ENCODE data around the gene RBM6.
A peak's percentile ranks its signal among the peaks of the same experiment; 100 is the strongest.
"Not testable (repeated sequence)": the region's sequence is repeated elsewhere in the genome, so short reads cannot be mapped to it uniquely, and the experiment has no call there.

RBM6 gene

DNA sequence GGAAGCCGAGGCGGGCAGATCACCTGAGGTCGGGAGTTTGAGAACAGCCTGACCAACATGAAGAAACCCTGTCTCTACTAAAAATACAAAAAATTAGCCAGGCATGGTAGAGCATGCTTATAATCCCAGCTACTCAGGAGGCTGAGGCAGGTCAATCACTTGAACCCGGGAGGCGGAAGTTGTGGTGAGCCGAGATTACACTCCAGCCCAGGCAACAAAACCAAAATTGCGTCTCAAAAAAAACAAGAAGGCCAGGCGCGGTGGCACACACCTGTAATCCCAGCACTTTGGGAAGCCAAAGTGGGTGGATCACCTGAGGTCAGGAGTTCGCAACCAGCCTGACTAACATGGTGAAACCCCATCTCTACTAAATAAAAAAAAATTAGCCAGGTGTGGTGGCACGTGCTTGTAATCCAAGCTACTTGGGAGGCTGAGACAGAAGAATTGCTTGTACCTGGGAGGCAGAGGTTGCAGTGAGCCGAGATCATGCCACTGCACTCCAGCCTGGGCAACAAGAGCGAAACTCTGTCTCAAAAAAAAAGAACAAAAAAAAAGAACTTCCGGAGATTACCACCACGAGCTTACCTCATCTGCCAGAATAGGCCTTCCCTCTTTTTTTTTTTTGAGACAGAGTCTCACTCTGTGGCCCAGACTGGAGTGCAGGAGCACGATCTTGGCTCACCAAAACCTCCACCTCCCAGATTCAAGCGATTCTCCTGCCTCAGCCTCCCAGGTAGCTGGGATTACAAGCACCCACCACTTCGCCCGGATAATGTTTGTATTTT lies 22.0 kb upstream of the RBM6 start:
- not testable (repeated sequence) for DNase-seq (ENCODE audit: low read depth in 2 of 2)

DNA sequence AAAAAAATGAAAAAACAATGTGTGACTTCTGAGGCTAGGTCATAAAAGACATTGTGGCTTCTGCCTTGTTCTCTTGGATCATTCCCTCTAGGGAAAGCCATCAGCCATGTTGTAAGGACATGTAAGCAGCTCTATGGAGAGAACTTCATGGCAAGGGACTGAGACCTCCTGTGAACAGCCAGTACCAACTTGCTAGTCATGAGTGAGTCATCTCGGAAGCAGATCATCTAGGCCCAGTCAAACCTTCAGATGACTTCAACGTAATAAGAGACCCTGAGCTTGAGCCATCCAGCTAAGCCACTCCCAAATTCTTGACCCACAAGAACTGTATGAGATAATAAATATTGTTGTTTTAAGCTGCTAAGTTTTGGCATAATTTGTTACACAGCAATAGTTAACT lies 15.3 kb upstream of the RBM6 start:
- DNase-seq (ENCODE audit: low read depth in 2 of 2) = no peak

DNA sequence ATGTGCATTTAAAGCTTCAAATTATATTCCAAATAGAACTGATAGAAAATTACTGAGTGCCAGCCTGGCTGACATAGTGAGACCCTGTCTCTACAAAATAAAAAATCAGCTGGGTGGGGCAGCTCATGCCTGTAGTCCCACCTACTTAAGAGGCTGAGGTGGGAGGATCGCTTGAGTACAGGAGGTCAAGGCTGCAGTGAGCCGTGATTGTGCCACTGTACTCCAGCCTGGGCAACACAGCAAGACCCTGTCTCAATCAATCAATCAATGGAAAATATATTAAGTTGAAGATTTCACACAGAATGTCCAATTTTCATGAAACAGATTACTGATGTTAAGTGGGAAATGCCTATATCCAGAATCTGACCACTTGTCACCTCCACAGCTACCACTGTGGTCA lies 14.5 kb upstream of the RBM6 start:
- no peak for DNase-seq (ENCODE audit: low read depth in 2 of 2)

DNA sequence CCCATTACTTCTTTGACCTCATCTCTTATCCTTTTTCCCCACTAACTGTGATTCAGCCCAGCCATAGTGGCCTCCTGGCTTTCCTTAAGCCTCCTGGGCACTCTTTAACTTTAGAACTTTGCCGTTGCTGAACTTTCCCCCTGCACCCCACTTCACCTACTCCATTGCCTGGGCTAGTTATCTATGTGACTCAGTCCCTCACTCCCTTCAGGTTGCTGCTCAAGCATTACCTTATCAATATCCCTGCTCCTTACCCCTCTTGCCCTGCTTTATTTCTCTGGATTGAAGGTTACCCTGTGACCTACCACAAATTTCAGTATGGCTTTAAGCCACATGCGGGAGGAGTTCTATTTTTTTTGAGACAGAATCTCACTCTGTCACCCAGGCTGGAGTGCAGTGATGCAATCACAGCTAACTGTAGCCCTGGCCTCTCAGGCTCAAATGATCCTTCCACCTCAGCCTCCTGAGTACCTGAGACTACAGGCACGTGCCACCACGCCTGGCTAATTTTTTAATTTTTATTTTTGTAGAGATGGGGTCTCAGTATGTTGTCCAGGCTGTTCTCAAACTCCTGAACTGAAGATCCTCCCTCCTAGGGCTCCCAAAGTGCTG lies 13.7 kb upstream of the RBM6 start:
- DNase-seq (ENCODE audit: low read depth in 2 of 2) = no peak

DNA sequence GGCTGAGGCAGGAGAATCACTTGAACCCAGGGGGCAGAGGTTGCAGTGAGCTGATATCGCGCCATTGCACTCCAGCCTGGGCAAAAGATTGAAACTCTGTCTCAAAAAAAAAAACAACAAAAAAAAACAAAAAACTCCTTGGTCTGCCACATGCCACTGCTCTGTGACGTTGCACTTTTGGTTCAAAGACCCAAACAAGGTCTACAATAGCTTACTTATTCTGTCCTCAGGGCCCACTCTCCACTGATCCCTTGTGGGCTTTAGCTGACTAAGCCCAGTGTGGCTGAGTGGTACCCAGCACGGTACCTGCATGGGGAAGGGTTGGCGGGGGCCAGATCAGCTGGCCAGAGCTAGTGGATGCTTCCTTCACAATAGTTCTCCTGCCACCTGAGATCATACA lies 12.2 kb upstream of the RBM6 start:
- DNase-seq (ENCODE audit: low read depth in 2 of 2) = no peak

DNA sequence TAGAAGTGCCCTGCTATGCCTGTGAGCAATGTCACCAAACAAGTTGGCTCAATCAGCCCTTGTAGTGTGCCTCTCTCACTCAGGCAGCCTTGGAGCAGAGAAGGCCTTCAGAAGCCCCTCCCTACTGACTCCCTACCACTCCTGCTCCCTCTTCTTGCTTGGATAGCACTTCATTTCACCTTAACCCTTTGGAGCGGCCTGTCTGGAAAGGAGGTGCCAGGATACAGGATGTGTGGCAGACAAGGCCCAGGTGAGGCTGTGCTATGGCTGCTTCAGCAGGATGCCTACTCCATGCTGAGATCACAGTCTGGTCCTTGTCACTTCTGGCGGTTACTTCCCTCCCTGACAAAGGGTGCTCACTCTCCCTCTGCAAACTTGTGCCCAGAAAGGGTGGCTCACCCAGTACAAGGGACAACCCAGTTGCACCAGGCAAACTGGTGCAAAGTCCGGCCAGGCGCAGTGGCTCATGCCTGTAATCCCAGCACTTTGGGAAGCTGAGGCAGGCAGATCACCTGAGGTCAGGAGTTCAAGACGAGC lies 11.4 kb upstream of the RBM6 start:
- DNase-seq (ENCODE audit: low read depth in 2 of 2) = no peak

DNA sequence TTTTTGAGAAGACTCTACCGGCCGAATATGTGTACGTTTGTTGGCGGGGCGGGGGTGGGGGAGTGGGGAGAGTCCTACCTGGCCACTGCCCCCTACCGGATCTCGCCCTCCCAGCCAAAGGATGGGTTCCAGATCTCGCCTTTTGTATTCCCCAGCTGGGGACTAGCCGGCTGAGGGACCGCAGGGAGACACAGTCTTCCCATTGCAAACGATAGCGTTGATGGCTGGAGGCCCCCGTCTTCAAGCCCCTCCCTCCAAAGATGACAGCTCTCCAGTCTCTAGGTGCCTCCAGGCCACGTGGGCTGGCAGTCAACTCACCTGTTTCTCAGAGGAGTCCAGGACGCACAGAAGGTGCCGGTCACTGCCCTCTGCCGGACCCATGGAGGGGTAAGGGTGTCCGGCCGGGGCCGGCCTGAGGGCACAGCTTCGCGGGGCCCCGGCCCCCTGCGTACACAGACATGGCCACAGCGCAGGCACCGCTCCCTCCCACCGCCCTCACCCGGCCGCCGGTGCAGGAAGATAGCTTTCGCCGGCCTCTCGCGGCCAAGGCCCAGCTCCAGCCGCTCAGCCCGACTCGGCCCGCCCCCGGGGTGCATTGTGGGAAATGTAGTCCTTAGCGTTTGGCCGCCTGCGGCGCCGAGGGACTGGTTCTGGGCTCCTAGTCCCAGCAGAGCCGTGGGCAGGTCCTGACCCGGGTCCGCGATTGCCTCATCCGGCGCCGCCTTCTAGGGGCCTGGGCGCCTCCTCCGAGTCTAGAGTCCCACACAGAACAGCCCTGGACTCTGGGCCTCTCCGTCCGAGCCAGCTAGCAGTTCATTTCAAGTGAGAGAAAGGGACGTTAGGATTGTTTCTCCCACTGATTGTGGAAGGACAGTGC lies 10.4 kb upstream of the RBM6 start, which contains the start of gene MON1A:
Gene MON1A, minus strand, starts transcription at position 521 of the 877 bp plus-strand sequence. CDS start 16,465 bp downstream, outside the sequence.
- peak; percentile 91 to 93 for DNase-seq (ENCODE audit: low read depth in 2 of 2)

DNA sequence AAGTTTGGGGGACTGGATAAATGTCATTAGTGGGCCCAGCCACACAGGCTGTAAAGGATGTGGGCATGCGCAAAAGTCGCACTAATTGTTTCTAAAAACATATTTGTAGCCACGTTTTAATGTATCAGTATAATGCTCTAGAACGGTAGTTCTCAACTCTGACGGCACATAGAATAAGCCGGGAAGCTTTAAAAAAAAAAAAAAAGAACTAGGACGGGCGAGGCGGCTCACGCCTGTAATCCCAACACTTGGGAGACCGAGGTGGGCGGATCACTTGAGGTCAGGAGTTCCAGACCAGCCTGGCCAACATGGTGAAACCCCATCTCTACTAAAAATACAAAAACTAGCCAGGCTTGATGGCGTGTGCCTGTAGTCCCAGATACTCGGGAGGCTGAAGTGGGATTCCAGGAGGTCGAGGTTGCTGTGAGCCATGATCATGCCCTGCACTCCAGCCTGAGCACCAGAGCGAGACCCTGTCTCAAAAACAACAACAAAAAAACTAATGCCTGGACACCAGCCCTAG lies 9.7 kb upstream of the RBM6 start:
- no peak for DNase-seq (ENCODE audit: low read depth in 2 of 2)

DNA sequence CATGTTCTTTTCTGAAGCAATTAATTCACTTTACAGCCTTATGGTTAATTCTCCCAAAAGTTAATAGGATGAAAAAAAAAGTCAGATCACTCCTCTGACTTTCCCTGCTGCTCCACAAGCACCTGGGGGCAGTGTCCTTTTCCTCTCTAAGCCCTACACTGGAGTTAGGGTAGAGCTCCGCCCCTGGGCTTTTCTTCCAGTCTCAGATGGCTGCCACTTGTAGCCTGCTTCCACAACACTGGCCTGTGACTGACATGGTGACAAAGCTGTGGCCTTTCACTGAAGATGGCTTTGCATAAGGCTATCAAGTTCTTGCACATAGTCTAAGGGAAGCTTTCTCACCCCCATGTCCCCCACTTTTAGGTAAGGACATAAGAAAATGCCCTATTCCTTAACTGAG lies 9.0 kb upstream of the RBM6 start:
- DNase-seq (ENCODE audit: low read depth in 2 of 2) = no peak

DNA sequence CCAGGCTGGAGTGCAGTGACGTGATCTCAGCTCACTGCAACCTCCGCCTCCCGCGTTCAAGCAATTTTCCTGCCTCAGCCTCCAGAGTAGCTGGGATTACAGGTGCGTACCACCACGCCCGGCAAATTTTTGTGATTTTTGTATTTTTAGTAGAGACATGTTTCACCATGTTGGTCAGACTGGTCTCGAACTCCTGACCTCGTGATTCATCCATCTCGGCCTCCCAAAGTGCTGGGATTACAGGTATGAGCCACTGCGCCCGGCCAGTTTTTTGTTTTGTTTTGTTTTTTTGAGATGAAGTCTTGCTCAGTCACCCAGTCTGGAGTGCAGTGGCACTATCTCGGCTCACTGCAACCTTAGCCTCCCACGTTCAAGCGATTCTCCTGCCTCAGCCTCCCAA lies 7.7 kb upstream of the RBM6 start:
- DNase-seq (ENCODE audit: low read depth in 2 of 2) = not testable (repeated sequence)

DNA sequence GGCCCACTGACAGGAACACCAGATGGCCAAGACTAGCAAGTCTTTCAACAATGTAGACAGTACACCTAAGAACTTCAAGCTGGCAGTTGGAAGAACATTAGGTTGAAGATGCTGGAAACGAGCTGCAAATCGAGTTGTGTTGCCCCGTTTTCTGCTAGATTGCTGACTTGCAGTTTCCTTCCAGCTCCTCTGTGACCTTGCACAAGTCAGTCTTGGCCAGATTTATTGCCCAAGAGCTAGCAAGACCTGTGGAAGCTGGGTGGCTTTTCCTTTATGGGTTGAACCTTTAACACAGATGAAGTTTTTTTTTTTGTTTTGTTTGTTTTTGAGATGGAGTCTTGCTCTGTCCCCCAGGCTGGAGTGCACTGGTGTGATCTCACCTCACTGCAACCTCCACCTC lies 2.9 kb upstream of the RBM6 start:
- DNase-seq (ENCODE audit: low read depth in 2 of 2) = no peak

DNA sequence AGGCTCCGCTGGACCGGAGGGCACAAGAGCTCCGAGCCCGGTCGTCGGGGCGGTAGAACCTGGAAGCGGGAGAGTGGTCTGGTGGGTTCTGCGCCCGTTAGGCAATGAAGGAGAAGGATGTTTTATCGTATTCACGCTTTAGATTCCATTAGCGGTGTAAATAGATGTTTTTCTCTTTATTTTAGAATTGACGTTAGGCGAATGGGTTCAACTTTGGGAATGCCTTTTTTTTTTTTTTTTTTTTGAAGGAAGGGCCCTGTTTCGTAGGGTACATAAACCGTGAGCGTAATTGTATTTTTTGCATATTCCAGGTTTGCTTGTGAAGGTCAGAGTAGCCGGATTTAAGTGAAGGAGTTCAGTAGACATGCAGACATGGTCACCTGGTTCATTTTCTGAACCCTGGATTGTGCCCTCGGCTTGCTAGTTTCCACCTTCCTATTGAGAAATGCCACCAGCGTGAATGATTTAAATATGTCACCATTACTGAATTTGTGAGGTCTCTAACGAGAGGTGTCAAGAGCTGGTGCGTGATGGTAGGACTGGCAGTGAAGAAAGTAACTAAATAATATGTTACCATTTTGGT lies 808 bp downstream of the RBM6 start:
- no peak for DNase-seq (ENCODE audit: low read depth in 2 of 2)

DNA sequence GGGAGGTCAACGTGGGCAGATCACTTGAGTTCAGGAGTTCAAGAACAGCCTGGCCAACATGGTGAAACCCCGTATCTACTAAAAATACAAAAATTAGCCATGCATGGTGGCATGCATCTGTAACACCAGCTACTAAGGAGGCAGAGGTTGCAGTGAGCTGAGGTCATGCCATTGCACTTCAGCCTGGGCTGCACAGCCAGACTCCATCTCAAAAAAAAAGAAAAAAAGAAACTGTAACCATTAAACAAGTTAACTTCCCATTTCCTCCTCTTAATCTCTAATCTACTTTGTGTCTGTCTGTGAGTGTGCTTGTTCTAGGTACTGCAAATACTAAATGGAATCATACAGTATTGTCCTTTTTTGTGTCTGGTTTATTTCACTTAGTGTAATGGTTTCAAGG lies 2.7 kb downstream of the RBM6 start:
- no peak for DNase-seq (ENCODE audit: low read depth in 2 of 2)

DNA sequence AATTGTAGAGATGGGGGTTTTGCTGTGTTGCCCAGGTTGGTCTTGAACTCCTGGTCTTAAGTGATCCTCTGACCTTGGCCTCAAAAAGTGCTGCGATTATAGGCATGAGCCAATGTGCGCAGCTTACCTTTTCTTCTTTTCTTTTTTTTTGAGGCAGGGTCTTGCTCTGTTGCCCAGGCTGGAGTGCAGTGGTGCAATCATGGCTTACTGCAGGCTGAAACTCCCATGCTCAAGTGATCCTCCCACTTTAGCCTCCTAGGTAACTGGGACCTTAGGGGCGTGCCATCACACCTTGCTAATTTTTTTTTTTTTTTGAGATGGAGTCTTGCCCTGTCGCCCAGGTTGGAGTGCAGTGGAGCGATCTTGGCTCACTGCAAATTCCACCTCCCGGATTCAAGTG lies 13.0 kb downstream of the RBM6 start:
- no peak for DNase-seq (ENCODE audit: low read depth in 2 of 2)

DNA sequence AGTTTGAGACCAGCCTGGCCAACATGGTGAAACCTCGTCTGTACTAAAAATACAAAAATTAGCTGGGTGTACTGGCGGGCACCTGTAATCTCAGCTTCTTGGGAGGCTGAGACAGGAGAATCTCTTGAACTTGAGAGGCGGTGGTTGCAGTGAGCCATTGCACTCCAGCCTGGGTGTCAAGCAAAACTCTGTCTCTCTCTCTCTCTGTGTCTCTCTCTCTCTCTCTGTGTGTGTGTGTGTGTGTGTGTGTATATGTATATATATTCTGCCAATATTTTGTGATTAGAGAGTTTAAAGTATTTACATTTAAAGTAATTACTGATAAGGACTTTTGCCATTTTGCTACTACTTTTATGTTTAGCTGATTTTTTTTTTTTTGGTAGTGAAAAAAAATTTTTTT lies 15.7 kb downstream of the RBM6 start:
- DNase-seq (ENCODE audit: low read depth in 2 of 2) = no peak

DNA sequence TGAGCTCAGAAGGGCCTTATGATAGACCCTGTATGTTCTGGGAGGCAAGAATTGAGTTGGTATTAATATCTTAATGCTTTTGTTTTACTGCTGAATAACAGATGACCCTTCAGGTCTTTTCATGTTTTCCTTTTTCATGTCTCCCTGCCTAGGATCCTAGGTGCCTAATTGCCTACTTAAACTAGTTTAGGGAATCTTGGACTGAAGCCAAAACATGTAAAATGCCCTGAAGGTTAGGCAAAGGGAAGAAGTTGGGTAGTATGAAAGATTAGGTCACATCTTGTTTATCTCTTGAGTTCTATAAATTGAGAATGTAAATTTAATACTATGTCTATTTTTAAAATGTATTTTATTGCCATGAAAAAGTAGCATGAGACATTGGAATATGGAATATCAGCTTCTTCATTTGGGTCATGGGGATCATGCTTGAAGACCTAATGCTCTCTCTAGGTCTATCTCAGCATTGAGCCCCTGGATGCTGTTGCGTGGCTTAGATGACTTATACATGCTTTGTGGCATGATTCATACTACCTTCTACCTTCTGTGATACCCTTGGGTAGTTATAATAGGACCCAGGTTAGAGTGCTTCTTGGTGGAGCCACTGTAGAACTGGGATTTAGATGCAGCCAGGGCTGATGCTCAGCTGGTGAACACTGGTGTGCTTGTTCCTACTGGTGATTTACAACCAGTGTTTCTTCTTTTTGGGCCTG lies 26.4 kb downstream of the RBM6 start:
- no peak for DNase-seq (ENCODE audit: low read depth in 2 of 2)

DNA sequence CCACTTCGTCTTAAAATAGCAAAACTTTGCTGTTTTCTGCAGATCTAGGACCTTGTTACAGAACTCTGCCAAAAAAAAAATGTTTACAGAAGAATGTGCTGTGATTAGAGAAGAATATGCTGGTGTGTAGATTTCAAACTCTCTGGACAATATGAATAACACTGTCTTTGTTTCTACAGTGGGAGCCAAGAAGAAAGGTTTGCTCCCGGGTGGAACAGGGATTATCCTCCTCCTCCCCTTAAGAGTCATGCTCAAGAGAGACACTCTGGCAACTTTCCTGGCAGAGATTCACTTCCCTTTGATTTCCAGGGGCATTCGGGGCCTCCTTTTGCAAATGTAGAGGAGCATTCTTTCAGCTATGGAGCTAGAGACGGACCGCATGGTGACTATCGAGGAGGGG lies 27.3 kb downstream of the RBM6 start:
- DNase-seq (ENCODE audit: low read depth in 2 of 2) = no peak

DNA sequence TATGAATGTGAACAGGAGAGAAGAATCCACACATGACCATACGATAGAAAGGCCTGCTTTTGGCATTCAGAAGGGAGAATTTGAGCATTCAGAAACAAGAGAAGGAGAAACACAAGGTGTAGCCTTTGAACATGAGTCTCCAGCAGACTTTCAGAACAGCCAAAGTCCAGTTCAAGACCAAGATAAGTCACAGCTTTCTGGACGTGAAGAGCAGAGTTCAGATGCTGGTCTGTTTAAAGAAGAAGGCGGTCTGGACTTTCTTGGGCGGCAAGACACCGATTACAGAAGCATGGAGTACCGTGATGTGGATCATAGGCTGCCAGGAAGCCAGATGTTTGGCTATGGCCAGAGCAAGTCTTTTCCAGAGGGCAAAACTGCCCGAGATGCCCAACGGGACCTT lies 28.4 kb downstream of the RBM6 start:
- no peak for DNase-seq (ENCODE audit: low read depth in 2 of 2)

DNA sequence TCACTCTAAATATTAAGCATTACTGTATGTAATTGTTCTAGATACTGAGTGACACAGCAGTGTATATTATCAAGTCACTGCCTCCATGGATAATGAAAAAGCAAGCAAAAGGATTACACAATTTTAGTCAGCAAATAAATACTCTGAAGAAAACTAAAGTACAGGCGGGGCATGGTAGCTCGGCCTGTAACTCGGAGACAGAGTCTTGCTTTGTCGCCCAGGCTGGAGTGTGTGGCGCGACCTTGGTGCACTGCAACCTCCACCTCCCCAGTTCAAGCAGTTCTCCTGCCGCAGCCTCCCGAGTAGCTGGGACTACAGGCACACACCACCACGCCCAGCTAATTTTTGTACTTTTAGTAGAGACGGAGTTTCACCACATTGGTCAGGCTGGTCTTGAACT lies 32.7 kb downstream of the RBM6 start:
- no peak for DNase-seq (ENCODE audit: low read depth in 2 of 2)

DNA sequence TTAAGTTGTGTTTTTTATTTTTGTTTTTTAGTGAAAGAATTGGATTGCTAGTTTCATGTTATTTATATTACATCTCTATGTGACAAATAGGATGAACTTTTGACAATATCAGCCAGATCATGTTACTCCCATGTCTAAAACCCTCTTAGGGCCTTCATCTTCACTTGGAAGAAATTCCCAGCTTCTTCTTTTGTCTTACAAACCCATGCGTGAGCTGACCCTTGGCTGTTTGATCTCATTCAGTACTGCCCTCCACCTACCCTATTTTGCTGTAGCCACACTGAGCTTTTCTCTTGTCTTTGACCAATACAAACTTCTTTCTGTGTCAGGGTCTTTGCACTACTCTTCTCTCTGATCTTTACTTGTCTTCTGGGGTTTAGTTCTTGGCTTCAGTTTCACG lies 37.0 kb downstream of the RBM6 start:
- no peak for DNase-seq (ENCODE audit: low read depth in 2 of 2)

DNA sequence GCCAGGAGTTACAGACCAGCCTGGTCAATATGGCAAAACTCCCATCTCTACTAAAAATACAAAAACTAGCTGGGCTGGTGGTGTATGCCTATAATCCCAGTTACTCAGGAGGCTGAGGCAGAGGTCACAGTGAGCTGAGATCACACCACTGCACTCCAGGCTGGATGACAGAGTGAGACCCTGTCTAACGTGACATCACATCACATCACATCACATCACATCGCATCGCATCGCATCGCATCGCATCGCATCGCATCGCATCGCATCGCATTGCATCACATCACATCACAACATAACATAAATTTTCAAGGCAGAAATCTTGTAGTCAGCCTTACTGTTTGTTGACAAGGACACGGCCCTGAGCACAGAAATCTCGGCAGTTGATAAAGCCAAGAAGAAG lies 44.4 kb downstream of the RBM6 start:
- no peak for DNase-seq (ENCODE audit: low read depth in 2 of 2)
